ENCODE measurements around the gene FUT8.
"Not testable (repeated sequence)": the region's sequence is repeated elsewhere in the genome, so short reads cannot be mapped to it uniquely, and the experiment has no call there.

Gene FUT8

GRCh38 chr14:65639216-65639615 lies 226.7 kb downstream of the FUT8 start:
- H3K36me3 ChIP-seq (ENCODE audit: insufficient read depth, low read length), result no peaks in the 10 kb centered on the region

GRCh38 chr14:65650826-65651225 lies 238.3 kb downstream of the FUT8 start:
- no peaks in the 10 kb centered on the region for H3K79me2 ChIP-seq (ENCODE audit: control insufficient read depth, insufficient read depth, low read length, unreplicated experiment)
- no peak overlapping the region for H3K27ac ChIP-seq (ENCODE audit: low read depth, low read length)
- no peak overlapping the region for H2AFZ ChIP-seq (ENCODE audit: low read length, unreplicated experiment)
- H3K27me3 ChIP-seq (ENCODE audit: insufficient read depth, low read length), result no peaks in the 10 kb centered on the region
- no peak overlapping the region for H3K4me3 ChIP-seq (ENCODE audit: low read depth, low read length)
- peaks cover 14% of the 10 kb centered on the region for H3K36me3 ChIP-seq (ENCODE audit: insufficient read depth, low read length)
- H3K4me1 ChIP-seq (ENCODE audit: control insufficient read depth, insufficient read depth, low read length, unreplicated experiment), result no peaks in the 10 kb centered on the region

More at GRCh38 chr14:65639216-65639615, 226.7 kb downstream of the FUT8 start:
- Histone ChIP-seq H3K79me2 (ENCODE audit: control insufficient read depth, insufficient read depth, low read length, unreplicated experiment) (peaks cover 5% of the 10 kb centered on the region), H3K27me3 (ENCODE audit: insufficient read depth, low read length) (no peaks in the 10 kb centered on the region), H2AFZ (ENCODE audit: low read length, unreplicated experiment) (no peak overlapping the region), H3K4me3 (ENCODE audit: low read depth, low read length) (no peak overlapping the region), H3K27ac (ENCODE audit: low read depth, low read length) (no peak overlapping the region), H3K4me1 (ENCODE audit: control insufficient read depth, insufficient read depth, low read length, unreplicated experiment) (no peaks in the 10 kb centered on the region)

- H3K27me3 ChIP-seq (ENCODE audit: insufficient read depth, low read length), result no peaks in the 10 kb centered on the region
- no peaks in the 10 kb centered on the region for H3K4me1 ChIP-seq (ENCODE audit: control insufficient read depth, insufficient read depth, low read length, unreplicated experiment)
- H3K36me3 ChIP-seq (ENCODE audit: insufficient read depth, low read length), result peaks cover 7% of the 10 kb centered on the region; the same call in 1 of the 2 replicates
- no peak overlapping the region for H2AFZ ChIP-seq (ENCODE audit: low read length, unreplicated experiment)
- H3K4me3 ChIP-seq (ENCODE audit: low read depth, low read length), result no peak overlapping the region
- no peak overlapping the region for H3K27ac ChIP-seq (ENCODE audit: low read depth, low read length)
- H3K79me2 ChIP-seq (ENCODE audit: control insufficient read depth, insufficient read depth, low read length, unreplicated experiment), result no peaks in the 10 kb centered on the region
These were observed 244.0 kb downstream of the FUT8 start for GRCh38 chr14:65656554-65656953.

GRCh38 chr14:65658202-65658601 lies 245.7 kb downstream of the FUT8 start:
- Histone ChIP-seq H2AFZ (ENCODE audit: low read length, unreplicated experiment) (no peak overlapping the region), H3K36me3 (ENCODE audit: insufficient read depth, low read length) (peaks cover 7% of the 10 kb centered on the region; the same call in 1 of the 2 replicates), H3K27me3 (ENCODE audit: insufficient read depth, low read length) (no peaks in the 10 kb centered on the region), H3K27ac (ENCODE audit: low read depth, low read length) (no peak overlapping the region), H3K79me2 (ENCODE audit: control insufficient read depth, insufficient read depth, low read length, unreplicated experiment) (no peaks in the 10 kb centered on the region), H3K4me3 (ENCODE audit: low read depth, low read length) (no peak overlapping the region), H3K4me1 (ENCODE audit: control insufficient read depth, insufficient read depth, low read length, unreplicated experiment) (no peaks in the 10 kb centered on the region)

DNA sequence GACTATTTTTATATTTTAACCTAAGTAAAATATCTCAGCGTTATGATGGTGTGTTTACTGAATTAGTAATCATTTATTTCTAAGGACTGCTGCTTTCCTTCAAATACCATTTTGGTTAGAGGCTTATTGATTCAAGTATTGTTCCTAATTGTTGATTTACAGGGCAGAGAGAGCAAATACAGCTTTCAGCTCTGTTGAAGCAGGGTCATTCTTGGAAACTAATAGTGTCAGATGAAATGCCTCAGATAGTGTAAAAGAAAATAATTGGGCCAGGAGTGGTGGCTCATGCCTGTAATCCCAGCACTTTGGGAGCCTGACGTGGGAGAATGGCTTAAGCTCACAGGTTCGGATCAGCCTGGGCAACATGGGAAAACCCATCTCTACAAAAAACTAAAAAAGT lies 249.3 kb downstream of the FUT8 start:
- H3K4me1 ChIP-seq (ENCODE audit: control insufficient read depth, insufficient read depth, low read length, unreplicated experiment), result no peaks in the 10 kb centered on the region

DNA sequence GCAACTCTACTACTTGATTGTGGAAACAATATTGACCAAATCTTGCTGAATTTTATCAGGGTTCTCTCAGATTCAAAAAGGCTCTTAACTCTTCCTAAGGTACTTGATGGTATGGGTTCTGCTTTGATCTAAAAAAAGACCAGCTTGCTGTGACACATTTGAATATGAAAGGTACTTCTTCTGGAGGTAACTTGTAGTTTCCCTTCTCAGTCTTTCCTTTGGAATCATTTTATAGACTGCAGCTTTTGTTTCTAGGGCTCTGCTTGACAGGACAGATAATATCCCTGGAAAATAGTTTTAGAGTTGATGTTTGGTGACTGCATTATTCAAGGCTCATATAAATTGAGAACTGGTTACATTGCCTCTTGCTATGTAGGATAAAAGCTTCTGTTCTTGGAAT lies 251.9 kb downstream of the FUT8 start:
- Histone ChIP-seq H2AFZ (ENCODE audit: low read length, unreplicated experiment) (no peak overlapping the region), H3K27me3 (ENCODE audit: insufficient read depth, low read length) (no peaks in the 10 kb centered on the region), H3K79me2 (ENCODE audit: control insufficient read depth, insufficient read depth, low read length, unreplicated experiment) (no peaks in the 10 kb centered on the region), H3K36me3 (ENCODE audit: insufficient read depth, low read length) (no peaks in the 10 kb centered on the region), H3K4me3 (ENCODE audit: low read depth, low read length) (no peak overlapping the region), H3K27ac (ENCODE audit: low read depth, low read length) (no peak overlapping the region), H3K4me1 (ENCODE audit: control insufficient read depth, insufficient read depth, low read length, unreplicated experiment) (no peaks in the 10 kb centered on the region)

More for the DNA sequence above, 249.3 kb downstream of the FUT8 start:
- Histone ChIP-seq H3K36me3 (ENCODE audit: insufficient read depth, low read length) (no peaks in the 10 kb centered on the region), H3K27me3 (ENCODE audit: insufficient read depth, low read length) (no peaks in the 10 kb centered on the region), H2AFZ (ENCODE audit: low read length, unreplicated experiment) (no peak overlapping the region), H3K4me3 (ENCODE audit: low read depth, low read length) (no peak overlapping the region), H3K27ac (ENCODE audit: low read depth, low read length) (no peak overlapping the region), H3K79me2 (ENCODE audit: control insufficient read depth, insufficient read depth, low read length, unreplicated experiment) (no peaks in the 10 kb centered on the region)

- H3K4me1 ChIP-seq (ENCODE audit: control insufficient read depth, insufficient read depth, low read length, unreplicated experiment), result no peaks in the 10 kb centered on the region
These were observed 264.0 kb downstream of the FUT8 start for GRCh38 chr14:65676361-65677014.

DNA sequence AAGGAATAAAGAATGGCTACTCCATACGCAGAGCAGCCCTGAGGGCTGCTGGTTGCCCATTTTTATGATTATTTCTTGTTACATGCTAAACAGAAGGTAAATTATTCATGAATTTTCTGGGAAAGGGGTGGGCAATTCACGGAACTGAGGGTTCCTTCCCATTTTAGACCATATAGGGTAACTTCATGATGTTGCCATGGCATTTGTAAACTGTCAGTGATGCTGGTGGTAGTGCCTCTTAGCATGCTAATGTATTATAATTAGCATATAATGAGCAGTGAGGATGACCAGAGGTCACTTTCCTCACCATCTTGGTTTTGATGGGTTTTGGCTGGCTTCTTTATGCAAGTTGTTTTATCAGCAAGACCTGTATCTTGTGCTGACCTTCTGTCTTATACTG lies 273.0 kb downstream of the FUT8 start:
- Histone ChIP-seq H3K36me3 (ENCODE audit: insufficient read depth, low read length) (peaks cover 4% of the 10 kb centered on the region; the same call in 1 of the 2 replicates), H2AFZ (ENCODE audit: low read length, unreplicated experiment) (no peak overlapping the region), H3K27me3 (ENCODE audit: insufficient read depth, low read length) (no peaks in the 10 kb centered on the region), H3K4me1 (ENCODE audit: control insufficient read depth, insufficient read depth, low read length, unreplicated experiment) (no peaks in the 10 kb centered on the region), H3K4me3 (ENCODE audit: low read depth, low read length) (no peak overlapping the region), H3K79me2 (ENCODE audit: control insufficient read depth, insufficient read depth, low read length, unreplicated experiment) (no peaks in the 10 kb centered on the region), H3K27ac (ENCODE audit: low read depth, low read length) (no peak overlapping the region)

More at GRCh38 chr14:65676361-65677014, 264.0 kb downstream of the FUT8 start:
- no peak overlapping the region for H2AFZ ChIP-seq (ENCODE audit: low read length, unreplicated experiment)
- H3K27ac ChIP-seq (ENCODE audit: low read depth, low read length), result no peak overlapping the region
- peaks cover 6% of the 10 kb centered on the region; the same call in 1 of the 2 replicates for H3K36me3 ChIP-seq (ENCODE audit: insufficient read depth, low read length)
- no peak overlapping the region for H3K4me3 ChIP-seq (ENCODE audit: low read depth, low read length)
- H3K79me2 ChIP-seq (ENCODE audit: control insufficient read depth, insufficient read depth, low read length, unreplicated experiment), result no peaks in the 10 kb centered on the region
- H3K27me3 ChIP-seq (ENCODE audit: insufficient read depth, low read length), result no peaks in the 10 kb centered on the region

- no peak overlapping the region for H3K4me3 ChIP-seq (ENCODE audit: low read depth, low read length)
- H3K36me3 ChIP-seq (ENCODE audit: insufficient read depth, low read length), result peaks cover 4% of the 10 kb centered on the region; the same call in 1 of the 2 replicates
- H3K27ac ChIP-seq (ENCODE audit: low read depth, low read length), result no peak overlapping the region
These were observed 274.2 kb downstream of the FUT8 start for GRCh38 chr14:65686761-65687160.

GRCh38 chr14:65689070-65689469 lies 276.5 kb downstream of the FUT8 start:
- H2AFZ ChIP-seq (ENCODE audit: low read length, unreplicated experiment), result no peak overlapping the region
- peaks cover 4% of the 10 kb centered on the region; the same call in 1 of the 2 replicates for H3K36me3 ChIP-seq (ENCODE audit: insufficient read depth, low read length)
- no peak overlapping the region for H3K27ac ChIP-seq (ENCODE audit: low read depth, low read length)
- no peaks in the 10 kb centered on the region for H3K27me3 ChIP-seq (ENCODE audit: insufficient read depth, low read length)
- H3K4me1 ChIP-seq (ENCODE audit: control insufficient read depth, insufficient read depth, low read length, unreplicated experiment), result no peaks in the 10 kb centered on the region
- no peaks in the 10 kb centered on the region for H3K79me2 ChIP-seq (ENCODE audit: control insufficient read depth, insufficient read depth, low read length, unreplicated experiment)
- no peak overlapping the region for H3K4me3 ChIP-seq (ENCODE audit: low read depth, low read length)

More at GRCh38 chr14:65686761-65687160, 274.2 kb downstream of the FUT8 start:
- H3K4me1 ChIP-seq (ENCODE audit: control insufficient read depth, insufficient read depth, low read length, unreplicated experiment), result no peaks in the 10 kb centered on the region
- no peaks in the 10 kb centered on the region for H3K27me3 ChIP-seq (ENCODE audit: insufficient read depth, low read length)
- H3K79me2 ChIP-seq (ENCODE audit: control insufficient read depth, insufficient read depth, low read length, unreplicated experiment), result no peaks in the 10 kb centered on the region
- no peak overlapping the region for H2AFZ ChIP-seq (ENCODE audit: low read length, unreplicated experiment)

- H3K4me1 ChIP-seq (ENCODE audit: control insufficient read depth, insufficient read depth, low read length, unreplicated experiment); H3K27ac ChIP-seq (ENCODE audit: low read depth, low read length); H3K36me3 ChIP-seq (ENCODE audit: insufficient read depth, low read length); H3K27me3 ChIP-seq (ENCODE audit: insufficient read depth, low read length); H2AFZ ChIP-seq (ENCODE audit: low read length, unreplicated experiment); H3K4me3 ChIP-seq (ENCODE audit: low read depth, low read length); H3K79me2 ChIP-seq (ENCODE audit: control insufficient read depth, insufficient read depth, low read length, unreplicated experiment): not testable (repeated sequence)
These were observed 280.0 kb downstream of the FUT8 start for GRCh38 chr14:65692566-65692965.
